Measurements from ENCODE around the gene SLC44A5.

- TF ChIP-seq EP300 (IDR thresholded peaks at IDR 0.05; ENCODE audit: borderline replicate concordance): no peak
- TF ChIP-seq RAD21 (IDR thresholded peaks at IDR 0.05; ENCODE audit: low read depth): no peak
- TF ChIP-seq CEBPB (IDR thresholded peaks at IDR 0.05): no peak
- no peak for TF ChIP-seq MAX (IDR thresholded peaks at IDR 0.05)
- no peak for TF ChIP-seq NFIC (IDR thresholded peaks at IDR 0.05)
These were observed 216.4 kb downstream of the SLC44A5 start for GRCh38 chr1:75394386-75395139.

All from Ishikawa (cell line).